HCT116 (cell line): Measurements from ENCODE around the gene PDILT. TPM values are rescaled to one million over a fixed set of nuclear protein-coding genes. Genes with fewer than 3 reads are reported as not detected.

Source experiments
- ATAC-seq: fragments of 200-7000 bp; cut with Tn5 transposase; 2 replicates; pipeline ENCODE4 v1.9.1; 2020; ENCODE audit warnings: mild to moderate bottlenecking, moderate library complexity
- BruUV-seq: library from RNA; stranded (reverse); fragments of 400-500 nt; replicated peaks from 2 replicates; lab custom pipeline; 2021; lab: Mats Ljungman, UMichigan
- CTCF ChIA-PET: fragments of 300-600 bp; sonication (Branson Sonifier 250); formaldehyde crosslinking; loops from one replicate; lab custom pipeline; 2021; ENCODE audit warnings: antibody characterized with exemption; lab: Charles Lee
- POLR2A ChIA-PET: fragments of 300-600, 350-600 bp; sonication (Branson Sonifier 250); formaldehyde crosslinking; loops from one replicate; lab custom pipeline; 2021; ENCODE audit warnings: antibody characterized with exemption; lab: Charles Lee
- RAD21 ChIA-PET, 2 experiments: fragments of 300-600 bp; sonication (Branson Sonifier 250); formaldehyde crosslinking; loops; one replicate each; lab custom pipeline; 2023; ENCODE audit warnings: low total read pairs in 2 of 2; ENCODE audit not compliant: uncharacterized antibody in 2 of 2, unreplicated experiment in 2 of 2, low non-redundant PET in 1 of 2; lab: Charles Lee
- DNase-seq: peaks from one replicate; pipeline ENCODE4 v3.0.0-alpha.2; 2010; ENCODE audit warnings: low read depth, low spot score
- H2AFZ ChIP-seq: fragments of 200-600 bp; shearing (Covaris generic), sonication (generic); 2 replicates; pipeline ENCODE4 v1.6.1; 2017; ENCODE audit warnings: low read depth, mixed run types, mixed read lengths, antibody characterized with exemption, low read length; ENCODE audit not compliant: poor library complexity, severe bottlenecking
- H3K27ac ChIP-seq: 2 replicates; pipeline ENCODE4 v1.5.1; 2012; ENCODE audit warnings: low read depth, low read length
- H3K27me3 ChIP-seq: fragments of 200-600 bp; sonication (generic); 2 replicates; pipeline ENCODE4 v1.6.1; 2016; ENCODE audit warnings: mixed run types, low read length, mixed read lengths; ENCODE audit not compliant: insufficient read depth
- H3K36me3 ChIP-seq, 2 experiments: fragments of 200-500 bp in 1 of 2; fragments of 200-600 bp in 1 of 2; sonication (Bioruptor generic) in 1 of 2; sonication (generic) in 1 of 2; 2 replicates each; pipeline versions ENCODE4 v1.5.1 to v1.6.1; 2014 to 2016; ENCODE audit warnings: low read length in 2 of 2, inconsistent platforms in 1 of 2, mixed read lengths in 1 of 2, mixed run types in 1 of 2; ENCODE audit not compliant: insufficient read depth in 2 of 2, control insufficient read depth in 1 of 2
- H3K4me1 ChIP-seq, 2 experiments: fragments of 200-600 bp in 1 of 2; sonication (generic) in 1 of 2; 2 replicates each; pipeline versions ENCODE4 v1.5.1 to v1.6.1; 2012 to 2017; ENCODE audit warnings: low read length in 2 of 2, inconsistent platforms in 1 of 2, mild to moderate bottlenecking in 1 of 2, mixed read lengths in 1 of 2, mixed run types in 1 of 2, moderate library complexity in 1 of 2; ENCODE audit not compliant: insufficient read depth in 2 of 2, control insufficient read depth in 1 of 2
- H3K4me2 ChIP-seq: fragments of 200-600 bp; sonication (generic); 2 replicates; pipeline ENCODE4 v1.6.1; 2017; ENCODE audit warnings: mixed run types, low read length, mixed read lengths
- H3K4me3 ChIP-seq, 2 experiments: fragments of 200-600 bp in 1 of 2; sonication (generic) in 1 of 2; replicated peaks in 1 of 2; 2 replicates each; pipeline ENCODE4 v1.5.1; 2011 to 2016; ENCODE audit warnings: low read length in 2 of 2, control low read depth in 1 of 2, low read depth in 1 of 2, mild to moderate bottlenecking in 1 of 2, mixed read lengths in 1 of 2, mixed run types in 1 of 2
- H3K79me2 ChIP-seq: fragments of 200-600 bp; sonication (generic); 2 replicates; pipeline ENCODE4 v1.6.1; 2017; ENCODE audit warnings: mild to moderate bottlenecking, mixed run types, low read length, moderate library complexity, mixed read lengths; ENCODE audit not compliant: insufficient read depth
- H3K9ac ChIP-seq: fragments of 200-600 bp; sonication (generic); 2 replicates; pipeline ENCODE4 v1.6.1; 2016; ENCODE audit warnings: low read length, mixed read lengths
- H3K9me2 ChIP-seq: fragments of 200-600 bp; sonication (generic), shearing (Covaris generic); 2 replicates; pipeline ENCODE4 v1.6.1; 2017; ENCODE audit warnings: mixed run types, mild to moderate bottlenecking, moderate library complexity; ENCODE audit not compliant: insufficient read depth
- H3K9me3 ChIP-seq, 2 experiments: fragments of 200-500 bp in 1 of 2; fragments of 200-600 bp in 1 of 2; sonication (Bioruptor generic) in 1 of 2; sonication (generic) in 1 of 2; 2 replicates each; pipeline ENCODE4 v1.6.1; 2014 to 2017; ENCODE audit warnings: low read length in 2 of 2, mixed read lengths in 2 of 2, inconsistent platforms in 1 of 2, low read depth in 1 of 2, mild to moderate bottlenecking in 1 of 2, mixed run types in 1 of 2, moderate library complexity in 1 of 2; ENCODE audit not compliant: control insufficient read depth in 1 of 2, insufficient read depth in 1 of 2
- H4K20me1 ChIP-seq: fragments of 200-600 bp; sonication (generic), shearing (Covaris generic); 2 replicates; pipeline ENCODE4 v1.6.1; 2017; ENCODE audit warnings: mixed run types, mild to moderate bottlenecking, moderate library complexity; ENCODE audit not compliant: insufficient read depth
- CEBPB ChIP-seq: IDR thresholded peaks from 2 replicates; pipeline ENCODE4 v1.6.1; 2012; ENCODE audit warnings: low read depth
- ELF1 ChIP-seq: IDR thresholded peaks from 2 replicates; pipeline ENCODE4 v1.6.1; 2012; ENCODE audit warnings: low read depth, borderline replicate concordance
- EZH2 ChIP-seq: fragments of 200-600 bp; sonication (generic); IDR thresholded peaks from 2 replicates; pipeline ENCODE4 v1.6.1; 2017; ENCODE audit warnings: antibody characterized with exemption, mixed run types
- FOSL1 ChIP-seq: IDR thresholded peaks from 2 replicates; pipeline ENCODE4 v1.6.1; 2012; ENCODE audit warnings: low read depth
- SRF ChIP-seq: IDR thresholded peaks from 2 replicates; pipeline ENCODE4 v1.6.1; 2012; ENCODE audit warnings: low read depth
- TCF7L2 ChIP-seq: IDR thresholded peaks from 2 replicates; pipeline ENCODE4 v1.7.0; 2011; ENCODE audit warnings: borderline replicate concordance, inconsistent platforms; ENCODE audit not compliant: insufficient read depth, insufficient read length; ENCODE audit errors: extremely low read depth
- YY1 ChIP-seq: IDR thresholded peaks from 2 replicates; pipeline ENCODE4 v1.6.1; 2011; ENCODE audit warnings: low read length, low read depth, moderate library complexity, mild to moderate bottlenecking; ENCODE audit not compliant: insufficient replicate concordance; ENCODE audit errors: extremely low read depth
- ZFX ChIP-seq: fragments of 450-650 bp; IDR thresholded peaks from 2 replicates; pipeline ENCODE4 v1.6.1; 2017
- intact Hi-C: fragments of 100-400 bp; cut with micrococcal nuclease; formaldehyde crosslinking; loops from 2 replicates; pipeline ENCODE4 v1.10.0; 2022
- total RNA-seq: library from RNA; stranded (reverse); gene quantifications from one replicate; pipeline ENCODE4 v1.2.1, GENCODE V29; 2021; ENCODE audit not compliant: unreplicated experiment
- TF ChIP-seq, protein P1 (sequence below): IDR thresholded peaks from 2 replicates; pipeline ENCODE4 v1.6.1; 2012
- TF ChIP-seq, protein P2 (sequence below): IDR thresholded peaks from 2 replicates; pipeline ENCODE4 v1.6.1; 2011; ENCODE audit warnings: mild to moderate bottlenecking, low read length, moderate library complexity; ENCODE audit not compliant: insufficient replicate concordance; ENCODE audit errors: extremely low read depth

Gene PDILT
- total RNA-seq, 1 experiment from 2014 or later: not detected

DNA sequence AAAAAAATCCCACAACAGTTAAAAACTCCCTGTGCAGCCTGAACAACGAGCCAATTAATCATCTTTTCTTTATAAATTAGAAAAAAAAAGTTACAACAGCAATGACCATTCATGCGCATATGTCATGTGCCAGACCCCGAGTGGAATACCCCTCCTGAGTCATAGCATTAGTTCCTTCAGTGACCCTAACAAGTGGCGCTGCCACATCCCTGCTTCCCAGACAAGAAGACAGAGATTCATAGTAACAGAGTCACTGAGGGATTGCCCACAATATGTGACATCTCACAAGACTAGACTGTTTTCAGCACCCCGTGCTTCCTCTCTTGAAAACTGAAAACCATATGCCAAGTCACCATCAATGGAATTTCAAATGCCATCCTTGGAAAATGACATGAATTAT lies 59.9 kb downstream of the PDILT start:
- H3K79me2 ChIP-seq: no peaks in the 10 kb centered on the region
- H4K20me1 ChIP-seq: no peaks in the 10 kb centered on the region
- H3K9me2 ChIP-seq: no peaks in the 10 kb centered on the region
- TF ChIP-seq CEBPB: no peak
- no peak overlapping the region for H3K4me3 ChIP-seq
- ATAC-seq: no peak
- RAD21 ChIA-PET: no interaction called here
- POLR2A ChIA-PET: no interaction called here
- H3K27ac ChIP-seq: no peak overlapping the region
- no peaks in the 10 kb centered on the region for H3K36me3 ChIP-seq
- DNase-seq: no peak
- CTCF ChIA-PET: no interaction called here
- H2AFZ ChIP-seq: no peak overlapping the region
- no peaks in the 10 kb centered on the region for H3K4me1 ChIP-seq
- no peaks in the 10 kb centered on the region for H3K9me3 ChIP-seq
- no peak overlapping the region for H3K9ac ChIP-seq
- H3K4me2 ChIP-seq: no peak overlapping the region
- H3K27me3 ChIP-seq: 0 out of 2 replicates have a peak, but pooled peaks cover 2% of the 10 kb centered on the region
- intact Hi-C loops: no loop called here
- BruUV-seq: no TSS peak

DNA sequence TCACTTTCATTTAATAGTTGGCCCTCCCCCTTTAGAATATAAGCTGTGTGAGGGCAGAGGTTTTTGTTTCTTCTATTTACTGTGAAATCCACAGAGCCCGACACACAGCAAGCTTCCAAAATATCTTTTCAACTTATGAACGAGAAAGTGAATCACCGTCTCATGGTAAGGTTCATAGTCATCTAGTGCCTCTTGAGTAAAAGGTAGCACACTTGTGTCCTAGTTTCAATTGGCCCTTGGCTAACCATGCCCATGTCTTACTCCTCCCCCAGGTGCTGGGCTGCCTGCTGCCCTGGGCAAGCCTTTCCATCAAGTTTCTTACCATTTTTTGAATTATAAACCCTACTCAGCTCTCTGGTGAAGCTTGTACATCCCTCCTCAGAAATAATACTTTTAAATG lies 64.8 kb downstream of the PDILT start:
- ChIA-PET POLR2A (no interaction called here), RAD21 (no interaction called here), CTCF (interaction anchor here (1.4 kb wide), 1 partner anchor 10 kb away, joined by 5 read pairs; no protein-coding TSS in a partner anchor)
- no peak overlapping the region for H3K4me3 ChIP-seq
- no peak for DNase-seq
- intact Hi-C loops: no loop called here
- H4K20me1 ChIP-seq: no peaks in the 10 kb centered on the region
- no peak overlapping the region for H3K4me2 ChIP-seq
- no peaks in the 10 kb centered on the region for H3K36me3 ChIP-seq
- H3K9me2 ChIP-seq: no peaks in the 10 kb centered on the region
- H3K27me3 ChIP-seq: peaks cover 33% of the 10 kb centered on the region
- no peak for ATAC-seq
- H3K79me2 ChIP-seq: no peaks in the 10 kb centered on the region
- no peak for TF ChIP-seq FOSL1
- TF ChIP-seq ZFX: no peak
- no peak for TF ChIP-seq ELF1
- TF ChIP-seq EZH2: no peak
- TF ChIP-seq TCF7L2: no peak
- TF ChIP-seq CEBPB: no peak
- no peak for TF ChIP-seq YY1
- TF ChIP-seq, protein P1, sequence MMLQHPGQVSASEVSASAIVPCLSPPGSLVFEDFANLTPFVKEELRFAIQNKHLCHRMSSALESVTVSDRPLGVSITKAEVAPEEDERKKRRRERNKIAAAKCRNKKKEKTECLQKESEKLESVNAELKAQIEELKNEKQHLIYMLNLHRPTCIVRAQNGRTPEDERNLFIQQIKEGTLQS: no peak
- TF ChIP-seq SRF: no peak
- TF ChIP-seq, protein P2, sequence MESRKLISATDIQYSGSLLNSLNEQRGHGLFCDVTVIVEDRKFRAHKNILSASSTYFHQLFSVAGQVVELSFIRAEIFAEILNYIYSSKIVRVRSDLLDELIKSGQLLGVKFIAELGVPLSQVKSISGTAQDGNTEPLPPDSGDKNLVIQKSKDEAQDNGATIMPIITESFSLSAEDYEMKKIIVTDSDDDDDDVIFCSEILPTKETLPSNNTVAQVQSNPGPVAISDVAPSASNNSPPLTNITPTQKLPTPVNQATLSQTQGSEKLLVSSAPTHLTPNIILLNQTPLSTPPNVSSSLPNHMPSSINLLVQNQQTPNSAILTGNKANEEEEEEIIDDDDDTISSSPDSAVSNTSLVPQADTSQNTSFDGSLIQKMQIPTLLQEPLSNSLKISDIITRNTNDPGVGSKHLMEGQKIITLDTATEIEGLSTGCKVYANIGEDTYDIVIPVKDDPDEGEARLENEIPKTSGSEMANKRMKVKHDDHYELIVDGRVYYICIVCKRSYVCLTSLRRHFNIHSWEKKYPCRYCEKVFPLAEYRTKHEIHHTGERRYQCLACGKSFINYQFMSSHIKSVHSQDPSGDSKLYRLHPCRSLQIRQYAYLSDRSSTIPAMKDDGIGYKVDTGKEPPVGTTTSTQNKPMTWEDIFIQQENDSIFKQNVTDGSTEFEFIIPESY: no peak
- no peak overlapping the region for H2AFZ ChIP-seq
- H3K4me1 ChIP-seq: no peaks in the 10 kb centered on the region
- no peak overlapping the region for H3K9ac ChIP-seq
- no TSS peak for BruUV-seq
- no peak overlapping the region for H3K27ac ChIP-seq
- H3K9me3 ChIP-seq: no peaks in the 10 kb centered on the region
